Glomerular visceral epithelial cell (primary cell): ENCODE measurements around the gene OLFM3.

ENCODE experiments used
- DNase-seq: peaks from one replicate; pipeline ENCODE4 v3.0.0-alpha.2; 2016; ENCODE audit errors: extremely low spot score

OLFM3 gene

DNA sequence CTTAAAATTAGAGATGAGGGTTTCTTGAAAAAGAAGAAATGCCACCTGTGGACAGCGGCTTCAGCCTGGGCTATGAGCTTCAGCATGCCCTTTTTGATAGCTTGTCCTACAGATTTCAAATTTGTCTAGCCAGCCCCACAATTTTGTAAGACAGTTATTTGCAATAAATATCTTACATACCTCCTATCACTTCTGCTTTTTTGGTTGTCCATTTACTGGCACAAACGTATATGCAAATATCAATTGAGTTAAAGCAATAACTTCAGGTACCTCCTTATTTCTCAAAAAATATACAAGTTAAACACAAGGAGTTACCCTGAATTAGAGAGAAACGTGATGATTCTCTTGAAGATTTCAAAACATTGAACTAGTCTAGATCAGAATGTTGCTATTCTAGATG lies 53.5 kb downstream of the OLFM3 start:
- no peak for DNase-seq

DNA sequence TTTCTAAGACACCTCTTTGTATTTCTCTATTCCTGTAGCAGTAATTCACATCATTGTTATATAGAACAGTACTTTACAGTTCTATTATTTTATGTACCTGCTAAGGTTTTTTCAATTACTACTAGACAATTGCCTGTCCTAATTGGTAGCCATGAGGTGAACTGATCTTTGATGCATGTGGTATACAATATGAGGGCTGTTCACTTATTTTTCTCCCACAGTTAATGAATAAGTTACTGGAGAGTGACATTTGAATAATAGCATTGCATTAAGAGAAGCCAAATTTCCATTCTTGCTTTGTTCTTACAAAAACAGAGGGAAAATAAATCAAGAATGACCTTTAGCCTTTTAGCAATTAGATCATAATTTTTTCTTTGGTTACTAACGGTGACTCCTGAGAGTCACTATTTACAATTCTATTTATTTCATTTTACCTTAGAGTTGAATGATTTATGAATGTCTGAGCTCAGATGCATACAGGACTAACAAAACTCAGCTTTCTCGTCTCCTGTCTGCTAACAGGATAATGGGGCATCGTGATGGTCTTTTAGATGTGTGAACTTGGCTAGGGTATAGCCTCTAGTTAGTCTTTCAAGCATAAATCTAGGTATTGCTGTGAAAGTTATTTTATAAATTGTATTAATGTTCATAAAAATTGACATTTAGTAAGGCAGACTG lies 54.1 kb downstream of the OLFM3 start:
- no peak for DNase-seq

DNA sequence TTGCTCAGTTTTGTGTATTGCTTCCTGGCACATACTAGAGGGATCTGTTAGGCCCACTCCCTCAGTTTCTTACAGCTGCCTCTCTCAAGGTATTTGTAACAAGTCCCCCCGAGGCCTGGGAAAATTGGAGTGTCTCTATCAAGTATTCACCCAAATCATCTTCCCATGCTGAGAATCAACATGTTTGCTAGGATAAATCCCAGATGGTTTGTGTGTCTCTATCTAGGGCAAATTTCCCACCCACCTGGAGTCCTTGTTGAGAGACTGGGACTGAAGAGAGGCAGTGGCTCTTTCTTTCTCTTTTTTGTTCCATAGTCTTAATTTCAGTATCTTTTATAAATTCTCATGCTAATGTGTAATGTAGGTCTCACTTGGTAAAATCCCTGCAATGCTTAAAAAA lies 58.0 kb downstream of the OLFM3 start:
- DNase-seq = no peak

DNA sequence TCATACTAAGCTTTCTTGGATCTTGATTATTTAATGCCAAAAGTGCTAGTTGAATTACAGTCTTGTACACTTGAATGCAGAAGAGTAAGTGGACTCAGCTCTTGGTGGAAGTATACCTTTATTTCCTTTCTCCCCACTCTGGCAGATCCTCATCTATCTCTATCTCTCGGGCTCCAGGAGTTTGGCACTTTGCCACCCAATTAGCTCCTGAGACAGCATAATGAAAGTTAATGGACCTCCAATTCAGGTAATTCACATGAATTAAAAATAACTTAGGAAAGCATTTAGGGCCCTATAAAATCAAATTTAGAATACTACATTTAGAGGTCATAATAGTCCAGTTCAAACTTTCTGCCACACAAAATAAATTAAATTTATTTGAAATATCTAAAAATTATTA lies 67.4 kb downstream of the OLFM3 start:
- DNase-seq = no peak

DNA sequence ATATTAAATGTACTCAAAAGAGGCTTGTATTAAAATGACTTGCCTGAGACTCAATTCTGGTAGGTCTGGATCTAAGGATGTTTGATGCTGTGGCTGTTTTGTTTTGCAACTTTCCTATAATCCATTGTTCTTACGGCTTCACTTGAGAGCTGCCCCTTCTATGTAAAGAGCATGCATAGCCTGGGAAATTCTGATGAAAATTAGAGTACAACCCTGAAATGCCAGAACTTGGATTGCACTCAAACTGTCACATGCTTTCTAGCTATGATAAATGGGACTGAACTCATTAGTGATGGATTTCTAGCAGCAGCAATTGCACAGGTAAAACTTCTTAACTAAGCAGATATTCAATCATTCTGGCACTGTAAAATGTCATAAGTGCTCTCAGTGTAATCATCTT lies 67.9 kb downstream of the OLFM3 start:
- no peak for DNase-seq

DNA sequence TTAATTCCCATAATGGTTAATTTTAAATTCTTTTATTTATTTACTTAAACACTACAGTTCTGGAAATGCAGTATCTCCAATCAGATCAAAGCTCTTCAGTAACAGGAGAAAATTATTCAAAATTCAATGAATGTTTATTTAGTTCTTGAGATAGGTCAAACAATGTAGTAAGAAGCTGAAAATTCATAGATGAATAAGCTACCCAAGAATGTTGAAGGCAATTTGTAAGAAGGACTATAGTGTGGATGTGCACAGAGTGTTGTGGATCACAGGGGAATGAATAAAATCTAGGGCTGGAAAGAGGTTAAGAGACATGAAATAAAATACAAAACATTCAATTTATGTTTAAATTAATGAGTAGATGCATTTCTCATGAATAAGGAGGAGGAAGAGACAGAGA lies 72.0 kb downstream of the OLFM3 start:
- DNase-seq = no peak

DNA sequence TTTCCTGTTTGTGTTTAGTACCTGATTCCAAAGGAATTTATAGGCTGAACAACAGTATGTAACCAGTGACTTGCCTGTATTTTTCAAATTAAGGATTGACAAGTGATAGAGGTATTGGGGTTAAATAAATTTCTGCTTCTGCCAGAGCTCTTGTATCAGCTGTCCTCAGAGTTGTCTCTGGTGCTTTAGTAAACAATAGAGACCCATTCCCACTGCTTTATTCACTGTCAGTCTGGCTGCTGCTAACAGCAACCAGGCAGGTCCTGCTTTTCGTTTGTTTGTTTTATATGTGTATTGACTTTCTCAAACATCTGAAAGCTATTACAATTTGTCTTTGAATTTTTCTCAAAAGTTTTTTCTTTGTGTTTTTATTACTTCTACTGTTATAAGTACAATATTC lies 76.1 kb downstream of the OLFM3 start:
- DNase-seq = no peak

DNA sequence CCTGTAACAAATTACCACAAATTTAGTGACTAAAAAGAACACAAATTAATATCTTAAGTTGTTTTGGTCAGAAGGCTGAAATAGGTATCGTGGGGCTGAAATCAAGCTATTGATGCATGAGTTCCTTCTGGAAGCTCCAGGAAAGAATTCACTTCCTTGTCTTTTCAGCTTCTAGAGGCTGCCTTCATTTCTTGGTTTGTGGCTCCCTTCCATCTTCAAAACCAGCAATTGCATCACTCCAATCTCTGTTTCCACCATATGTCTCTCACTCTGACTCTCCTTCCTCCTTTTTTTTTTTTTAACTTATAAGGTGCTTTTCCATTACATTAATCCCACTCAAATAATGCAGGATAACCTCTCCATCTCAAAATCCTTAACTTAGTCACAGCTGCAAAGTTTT lies 78.4 kb downstream of the OLFM3 start:
- DNase-seq = no peak

DNA sequence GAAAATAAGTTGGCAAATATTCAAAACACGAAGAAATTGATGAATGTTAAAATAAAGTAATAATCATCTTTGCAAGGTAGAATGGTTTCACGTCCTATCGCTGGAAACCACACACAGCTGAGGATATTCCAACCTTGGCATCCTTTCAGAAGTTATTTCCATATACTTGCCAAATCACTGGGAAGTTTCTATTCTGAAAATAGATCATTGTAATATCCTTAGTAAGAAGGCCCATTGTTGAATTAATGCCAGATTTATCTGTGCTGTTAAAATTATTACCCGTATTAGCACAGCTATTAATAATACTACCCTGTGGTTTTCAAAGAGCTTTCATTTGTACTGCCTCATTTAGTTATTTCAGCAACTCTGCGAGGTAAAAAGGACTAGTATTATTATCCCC lies 81.1 kb downstream of the OLFM3 start:
- DNase-seq = no peak

DNA sequence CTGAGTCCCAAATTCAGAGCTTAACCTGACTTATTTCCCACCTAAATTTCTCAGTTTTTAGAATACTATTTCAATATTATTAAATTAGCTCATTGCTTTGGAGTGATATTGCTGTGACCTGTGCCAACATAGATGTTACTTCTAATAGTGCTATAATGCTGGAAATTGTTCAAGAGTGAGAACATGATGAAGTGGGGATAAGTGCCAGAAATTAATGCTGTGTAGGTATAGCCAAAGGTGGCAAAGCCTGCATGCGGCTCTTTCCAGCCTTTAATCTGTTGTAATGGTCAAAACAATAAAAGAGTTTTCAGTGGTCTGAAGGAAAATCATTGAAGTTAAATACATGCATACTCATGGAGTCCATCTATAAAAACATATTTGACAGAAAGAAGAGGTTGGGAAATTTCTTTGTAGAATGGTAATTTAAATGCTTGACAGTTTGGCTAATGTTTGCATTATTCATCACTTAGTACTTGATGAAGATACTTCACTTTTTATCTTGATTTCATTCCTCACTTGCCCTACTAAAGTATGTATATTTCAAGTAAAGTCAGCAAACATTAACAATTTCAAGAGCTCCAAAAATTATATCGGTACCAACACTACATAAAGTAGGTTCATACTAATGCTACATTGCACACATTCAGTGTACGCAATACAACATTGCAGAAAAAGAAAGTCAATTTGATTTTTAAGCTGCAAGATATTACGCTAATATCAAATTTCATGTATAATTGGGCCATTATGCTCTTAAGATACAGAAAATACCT lies 82.1 kb downstream of the OLFM3 start:
- DNase-seq = no peak

DNA sequence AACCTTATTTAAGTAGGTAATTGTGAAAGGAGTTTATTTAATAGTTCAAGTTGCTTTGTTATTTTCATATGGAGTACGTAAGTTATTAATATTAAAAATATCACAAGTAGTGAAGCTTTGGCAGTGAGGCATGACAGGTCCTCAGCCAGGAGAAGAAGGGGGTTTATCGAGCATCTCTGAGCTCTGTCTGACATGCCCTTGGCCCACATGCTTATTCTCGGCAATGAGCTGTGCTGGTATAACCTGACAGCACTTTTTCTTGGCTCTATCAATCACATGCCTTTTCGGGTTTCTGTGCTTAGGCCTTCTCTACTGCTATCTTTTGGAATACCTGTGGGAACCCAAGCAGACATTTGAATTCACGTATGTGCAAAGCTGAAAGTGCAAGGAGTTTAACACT lies 84.8 kb downstream of the OLFM3 start:
- DNase-seq = no peak

DNA sequence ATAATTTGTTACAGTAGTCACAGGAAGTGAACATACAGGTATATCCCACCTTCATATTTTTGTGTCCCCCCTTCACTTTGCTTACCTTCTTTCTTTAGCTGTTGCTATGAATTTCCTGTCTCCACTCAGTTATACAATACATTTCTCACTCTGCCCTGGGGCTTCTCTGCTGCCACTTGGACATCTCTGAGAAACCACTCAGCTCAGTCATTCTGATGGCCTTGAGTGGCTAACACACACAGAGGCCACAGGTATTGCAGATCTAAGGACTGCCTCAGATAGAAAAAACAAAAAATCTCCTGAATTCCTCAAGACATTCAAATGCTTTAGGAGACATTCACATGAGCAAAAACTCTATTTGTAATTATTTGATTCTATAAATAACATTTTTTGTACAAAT lies 87.7 kb downstream of the OLFM3 start:
- DNase-seq = no peak

DNA sequence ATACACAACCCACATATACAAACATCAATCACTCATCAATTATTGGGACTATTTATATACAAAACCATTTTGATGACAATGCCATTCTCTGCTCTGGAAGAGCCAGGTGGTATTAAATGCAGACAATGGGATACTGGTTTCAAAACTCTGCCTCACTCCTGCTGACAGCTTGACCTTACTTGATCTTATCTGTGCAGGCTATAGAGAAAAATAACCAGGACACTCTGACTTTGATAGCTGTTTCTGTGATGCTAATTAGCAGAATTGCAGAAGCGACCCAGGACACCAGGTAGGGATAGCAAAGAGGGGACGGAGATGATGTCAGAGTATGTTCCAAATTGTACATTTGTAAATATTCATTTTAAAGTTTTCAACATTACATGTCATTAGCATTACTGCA lies 89.5 kb downstream of the OLFM3 start:
- no peak for DNase-seq

DNA sequence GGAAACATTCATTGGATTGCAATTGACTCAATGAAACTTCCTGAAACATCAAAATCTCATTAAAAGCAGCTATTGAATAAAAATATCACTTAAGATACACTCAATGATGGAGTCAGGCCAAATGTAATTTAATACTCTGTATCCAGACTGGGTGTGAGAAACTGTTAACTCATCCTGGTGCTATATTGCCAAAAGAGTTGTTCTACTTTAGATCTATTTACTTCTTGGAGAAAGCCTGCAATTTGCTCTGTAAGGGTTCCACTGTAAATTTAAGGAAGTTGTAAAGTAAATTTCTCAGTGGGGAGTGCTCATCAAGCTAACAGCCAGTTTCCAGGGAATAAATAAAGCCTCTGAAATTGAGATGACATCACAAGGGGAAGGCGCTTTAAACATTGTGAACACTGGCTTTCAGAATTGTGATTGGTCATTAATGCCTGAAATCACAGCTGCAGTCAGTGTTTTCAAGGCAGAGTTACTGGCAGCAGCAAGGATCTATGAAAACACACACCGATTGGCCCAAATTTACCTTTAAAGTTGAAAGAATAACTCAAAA lies 91.4 kb downstream of the OLFM3 start:
- no peak for DNase-seq

DNA sequence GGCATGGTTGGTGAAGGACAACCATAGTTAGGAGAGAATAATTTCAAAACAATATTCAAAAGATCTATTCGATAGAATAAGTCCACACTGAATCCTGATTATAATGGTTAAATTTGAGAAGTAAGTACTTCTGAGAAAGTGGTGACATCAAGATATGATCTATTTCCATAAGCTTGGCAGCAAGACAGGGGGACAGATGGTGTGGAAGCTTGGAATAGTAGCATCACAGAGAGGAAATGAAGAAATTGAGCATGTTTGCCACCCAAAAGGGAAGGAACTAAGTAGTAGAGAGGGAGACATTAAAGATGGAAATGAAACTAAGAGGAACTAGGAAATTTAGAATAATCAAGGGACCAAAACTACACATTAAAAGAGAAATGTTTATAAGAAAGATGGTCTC lies 94.5 kb downstream of the OLFM3 start:
- DNase-seq = no peak

DNA sequence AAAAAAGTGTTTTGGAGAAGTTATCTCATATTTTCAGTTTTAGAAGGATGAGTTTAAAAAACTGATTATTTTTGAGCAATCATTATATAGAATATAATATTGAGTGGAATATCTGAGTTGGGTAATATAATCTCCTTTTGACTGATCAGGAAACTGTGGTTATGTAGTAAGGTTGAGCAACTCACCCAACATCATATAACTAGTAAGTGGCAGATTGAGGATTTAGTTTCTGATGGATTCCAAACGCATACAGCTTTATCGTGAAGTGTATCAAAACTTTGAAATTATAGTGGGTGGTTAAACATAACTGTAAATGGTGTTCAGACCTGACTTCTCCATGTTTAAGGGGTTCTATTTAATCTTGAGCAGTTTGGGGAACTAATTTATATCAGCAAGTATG lies 98.6 kb downstream of the OLFM3 start:
- no peak for DNase-seq

DNA sequence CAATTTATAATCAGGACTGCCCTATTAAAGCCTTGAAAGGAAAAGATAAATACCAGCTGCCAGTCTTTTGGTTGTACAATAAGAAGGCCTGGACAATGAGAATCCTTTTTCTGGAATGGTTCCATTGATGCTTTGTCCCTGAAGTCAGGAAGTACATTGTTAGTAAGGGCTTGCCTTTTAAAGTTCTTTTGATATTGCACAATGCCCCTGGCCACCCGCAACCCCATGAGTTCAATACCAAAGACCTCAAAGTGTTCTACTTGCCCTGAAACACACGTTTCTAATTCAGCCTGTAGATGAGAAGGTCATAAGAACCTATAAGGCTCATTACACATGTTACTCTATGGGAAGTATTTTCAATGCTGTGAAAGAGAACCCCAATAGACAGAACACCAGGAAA lies 112.1 kb downstream of the OLFM3 start:
- DNase-seq = no peak

DNA sequence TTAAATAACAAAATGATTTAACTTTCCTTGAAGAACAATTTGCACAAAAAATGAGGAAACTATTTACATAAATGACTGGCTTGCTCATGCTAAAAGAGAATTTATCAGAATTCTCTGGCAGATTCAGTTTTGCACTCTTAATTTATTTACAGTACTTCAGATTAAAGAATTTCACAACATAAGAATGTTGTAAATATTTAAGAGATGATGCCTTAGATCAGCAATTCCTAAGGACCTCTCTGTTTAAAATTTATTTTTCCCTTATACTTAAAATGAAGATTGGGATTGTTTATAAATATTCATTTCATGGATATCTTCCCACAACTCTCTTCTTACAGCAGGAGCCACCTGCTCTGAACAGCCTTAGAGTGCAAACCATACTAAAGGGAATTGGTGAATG lies 120.8 kb downstream of the OLFM3 start:
- DNase-seq = no peak

DNA sequence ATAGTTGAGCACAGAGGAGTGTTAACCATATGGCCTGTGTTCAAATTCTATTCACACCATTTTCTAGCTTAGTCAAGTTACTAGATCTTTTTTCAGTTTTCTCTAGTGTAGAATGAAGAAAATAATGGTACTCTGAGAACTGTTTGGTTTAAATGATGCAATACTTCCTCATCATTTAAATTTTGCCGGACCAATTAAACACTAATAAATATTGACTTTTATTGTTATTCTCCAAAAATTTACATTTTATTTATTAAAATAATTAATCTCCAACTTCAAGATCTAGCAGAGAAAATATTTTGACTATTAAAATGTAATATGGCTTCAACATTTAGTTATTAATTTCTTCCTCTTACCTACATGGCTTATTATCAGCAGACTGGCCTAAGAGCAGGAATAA lies 123.1 kb downstream of the OLFM3 start:
- DNase-seq = no peak

DNA sequence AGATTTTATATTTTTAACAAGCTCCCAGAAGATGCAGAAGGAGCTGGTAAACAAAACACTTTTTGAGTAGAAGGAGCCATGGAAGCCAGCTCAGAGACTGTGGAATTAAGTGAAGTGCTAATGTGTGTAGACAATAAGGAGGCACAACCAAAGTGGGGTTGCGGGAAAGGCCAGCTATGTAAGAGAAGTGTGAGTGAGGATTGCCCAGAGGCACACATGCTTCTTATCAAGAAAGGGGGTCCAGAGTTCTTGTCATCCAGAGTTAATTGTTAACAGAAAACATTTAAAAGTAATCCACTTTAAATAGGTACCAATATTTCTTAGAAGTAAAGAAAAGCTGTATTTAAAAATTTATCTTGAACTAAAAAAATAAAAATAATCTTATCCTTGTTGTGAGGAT lies 136.8 kb downstream of the OLFM3 start:
- DNase-seq = no peak

DNA sequence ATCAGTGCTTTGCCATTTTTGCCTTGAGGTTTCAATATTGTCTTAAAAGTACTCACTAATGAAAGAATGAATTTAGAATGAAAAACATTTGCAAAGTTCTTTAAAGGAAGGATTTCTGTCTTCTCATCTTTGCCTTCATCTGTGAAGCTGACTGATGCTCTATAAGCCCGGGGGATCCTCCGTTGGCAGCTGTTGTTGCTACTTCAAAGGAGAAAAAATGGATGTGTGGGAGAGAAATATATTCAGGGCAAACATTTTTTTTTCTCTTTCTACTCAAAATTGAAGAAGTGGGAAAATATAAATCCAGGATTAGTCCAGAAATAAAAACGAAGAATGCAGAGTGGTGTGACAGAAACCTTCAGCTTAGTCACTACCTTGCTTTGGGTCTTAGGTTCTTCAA lies 142.5 kb downstream of the OLFM3 start:
- no peak for DNase-seq

DNA sequence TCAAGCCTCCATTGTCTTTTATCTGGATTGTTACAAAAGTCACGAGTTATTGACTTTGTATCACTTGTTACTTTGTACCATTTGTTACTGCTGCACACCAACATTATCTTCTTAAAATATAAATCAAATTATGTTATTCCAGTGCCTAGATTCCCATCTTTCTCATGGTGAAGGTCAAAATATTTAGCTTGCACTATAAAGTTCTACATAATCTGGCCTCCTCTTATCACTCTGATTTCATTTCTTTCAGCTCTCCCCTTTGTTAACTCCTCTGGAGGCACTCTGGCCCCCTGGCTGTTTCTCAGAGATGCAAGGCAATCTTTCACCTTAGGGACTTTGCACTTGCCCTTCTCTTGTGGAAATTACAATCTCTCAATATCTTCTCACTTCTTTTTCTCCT lies 143.8 kb downstream of the OLFM3 start:
- no peak for DNase-seq

DNA sequence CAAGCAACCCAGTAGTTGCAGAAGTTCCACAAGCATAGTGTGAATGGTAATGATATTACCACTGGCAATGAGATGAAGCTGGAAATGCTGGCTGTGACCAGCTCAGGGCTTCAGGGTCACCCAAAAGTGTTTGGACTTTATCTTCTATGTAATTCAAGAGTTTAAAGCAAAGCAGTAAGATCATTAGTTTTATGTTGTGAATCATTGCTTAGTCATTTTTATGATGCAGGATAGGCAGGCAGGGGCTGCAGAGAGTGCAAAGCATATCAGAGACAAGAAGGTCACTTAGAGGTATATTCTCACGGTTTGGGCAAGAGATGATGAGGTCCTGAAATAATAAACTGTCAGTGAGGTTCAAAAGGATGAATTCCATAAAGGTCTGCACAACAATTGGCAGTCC lies 147.4 kb downstream of the OLFM3 start:
- DNase-seq = no peak

DNA sequence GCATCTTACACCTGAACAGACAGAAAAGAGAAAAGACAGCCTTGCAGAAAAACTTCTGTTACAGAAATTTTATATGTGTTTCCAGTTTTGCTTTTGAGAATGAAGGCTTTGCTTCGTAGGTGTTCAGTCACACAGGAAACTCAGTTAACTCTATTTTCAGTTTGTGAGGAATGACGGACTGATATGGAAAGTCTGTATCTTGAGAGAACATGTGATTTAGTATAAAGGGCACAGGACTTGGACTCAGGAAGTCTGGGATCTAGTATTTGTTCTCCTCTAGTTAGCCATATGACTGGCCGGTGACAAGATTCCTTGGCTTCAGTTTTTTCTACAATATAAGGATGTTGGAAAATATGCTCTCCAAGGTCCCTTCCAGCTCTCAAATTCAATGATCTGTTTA lies 149.1 kb downstream of the OLFM3 start:
- no peak for DNase-seq
